ENCODE results near the gene KRTAP5-10. TPM values are rescaled to one million over a fixed set of nuclear protein-coding genes. Genes with fewer than 3 reads are reported as not detected.
"Not testable (repeated sequence)": the region's sequence is repeated elsewhere in the genome, so short reads cannot be mapped to it uniquely, and the experiment has no call there.

KRTAP5-10 gene
- total RNA-seq, 1 donor from 2014 or later: 0.41 TPM

DNA sequence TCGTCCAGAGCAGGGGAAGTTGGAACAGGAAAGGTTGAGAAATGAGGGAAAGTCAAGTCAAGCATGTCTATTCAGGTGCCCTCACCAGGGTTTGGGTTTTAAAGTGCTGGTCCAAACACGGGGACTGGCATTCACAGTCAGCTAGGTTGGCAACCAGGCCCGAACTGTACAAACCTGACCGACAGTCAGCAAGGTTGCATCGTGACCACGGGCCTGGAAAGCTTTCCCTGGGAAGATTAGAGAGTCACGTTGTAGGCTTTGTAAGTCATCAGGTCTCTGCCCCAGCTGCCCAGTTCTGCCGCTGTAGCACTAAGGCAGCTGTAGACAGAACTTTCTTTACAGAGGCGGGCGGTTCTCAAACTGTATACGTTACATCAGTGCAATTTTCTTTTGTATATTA lies 7.4 kb downstream of the KRTAP5-10 start:
- H3K4me1 Mint-ChIP-seq (ENCODE audit: low read depth): peaks cover 2% of the 10 kb centered on the region
- DNase-seq (ENCODE audit: low spot score, unreplicated experiment): no peak
- no peak overlapping the region for H3K4me3 Mint-ChIP-seq (ENCODE audit: low read depth)
- no peaks in the 10 kb centered on the region for H3K36me3 Mint-ChIP-seq (ENCODE audit: insufficient read depth)
- no peak overlapping the region for H3K27ac Mint-ChIP-seq
- H3K9me3 Mint-ChIP-seq (ENCODE audit: low read depth): no peaks in the 10 kb centered on the region
- TF ChIP-seq, protein P1, sequence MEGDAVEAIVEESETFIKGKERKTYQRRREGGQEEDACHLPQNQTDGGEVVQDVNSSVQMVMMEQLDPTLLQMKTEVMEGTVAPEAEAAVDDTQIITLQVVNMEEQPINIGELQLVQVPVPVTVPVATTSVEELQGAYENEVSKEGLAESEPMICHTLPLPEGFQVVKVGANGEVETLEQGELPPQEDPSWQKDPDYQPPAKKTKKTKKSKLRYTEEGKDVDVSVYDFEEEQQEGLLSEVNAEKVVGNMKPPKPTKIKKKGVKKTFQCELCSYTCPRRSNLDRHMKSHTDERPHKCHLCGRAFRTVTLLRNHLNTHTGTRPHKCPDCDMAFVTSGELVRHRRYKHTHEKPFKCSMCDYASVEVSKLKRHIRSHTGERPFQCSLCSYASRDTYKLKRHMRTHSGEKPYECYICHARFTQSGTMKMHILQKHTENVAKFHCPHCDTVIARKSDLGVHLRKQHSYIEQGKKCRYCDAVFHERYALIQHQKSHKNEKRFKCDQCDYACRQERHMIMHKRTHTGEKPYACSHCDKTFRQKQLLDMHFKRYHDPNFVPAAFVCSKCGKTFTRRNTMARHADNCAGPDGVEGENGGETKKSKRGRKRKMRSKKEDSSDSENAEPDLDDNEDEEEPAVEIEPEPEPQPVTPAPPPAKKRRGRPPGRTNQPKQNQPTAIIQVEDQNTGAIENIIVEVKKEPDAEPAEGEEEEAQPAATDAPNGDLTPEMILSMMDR (IDR thresholded peaks at IDR 0.05; ENCODE audit: unreplicated experiment): no peak
- H3K27me3 Mint-ChIP-seq: peaks cover 10% of the 10 kb centered on the region

DNA sequence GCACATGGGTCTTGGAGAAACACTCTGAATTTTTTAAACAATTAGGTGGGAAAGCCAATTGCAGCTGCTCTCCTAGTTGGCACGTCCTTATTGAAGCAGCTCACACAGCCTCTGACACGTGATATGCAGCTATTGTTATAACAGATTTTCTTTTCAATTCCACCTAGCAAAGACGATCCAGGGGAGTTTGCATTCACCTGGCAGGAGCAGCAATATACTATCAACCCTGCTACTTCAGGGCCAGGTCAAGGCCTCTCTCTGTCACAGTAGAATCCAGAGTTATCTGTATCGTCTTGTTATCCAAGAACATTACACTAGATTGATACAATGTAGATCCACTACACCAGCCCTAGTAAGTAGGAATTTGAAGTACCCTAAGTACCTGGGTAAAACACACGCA lies 9.1 kb downstream of the KRTAP5-10 start:
- Mint-ChIP-seq H3K36me3 (ENCODE audit: insufficient read depth) (no peaks in the 10 kb centered on the region), H3K4me3 (ENCODE audit: low read depth) (no peak overlapping the region), H3K4me1 (ENCODE audit: low read depth) (no peaks in the 10 kb centered on the region), H3K27ac (no peak overlapping the region), H3K27me3 (peaks cover 10% of the 10 kb centered on the region), H3K9me3 (ENCODE audit: low read depth) (no peaks in the 10 kb centered on the region)
- DNase-seq (ENCODE audit: low spot score, unreplicated experiment): no peak
- TF ChIP-seq, protein P1 (IDR thresholded peaks at IDR 0.05; ENCODE audit: unreplicated experiment): no peak

GRCh38 chr11:71575723-71576424 lies 10.5 kb downstream of the KRTAP5-10 start:
- Mint-ChIP-seq H3K36me3 (ENCODE audit: insufficient read depth) (no peaks in the 10 kb centered on the region), H3K4me1 (ENCODE audit: low read depth) (peaks cover 4% of the 10 kb centered on the region), H3K27me3 (peaks cover 10% of the 10 kb centered on the region), H3K9me3 (ENCODE audit: low read depth) (no peaks in the 10 kb centered on the region), H3K27ac (no peak overlapping the region), H3K4me3 (ENCODE audit: low read depth) (no peak overlapping the region)
- TF ChIP-seq, protein P1 (IDR thresholded peaks at IDR 0.05; ENCODE audit: unreplicated experiment): no peak
- DNase-seq (ENCODE audit: low spot score, unreplicated experiment): no peak

DNA sequence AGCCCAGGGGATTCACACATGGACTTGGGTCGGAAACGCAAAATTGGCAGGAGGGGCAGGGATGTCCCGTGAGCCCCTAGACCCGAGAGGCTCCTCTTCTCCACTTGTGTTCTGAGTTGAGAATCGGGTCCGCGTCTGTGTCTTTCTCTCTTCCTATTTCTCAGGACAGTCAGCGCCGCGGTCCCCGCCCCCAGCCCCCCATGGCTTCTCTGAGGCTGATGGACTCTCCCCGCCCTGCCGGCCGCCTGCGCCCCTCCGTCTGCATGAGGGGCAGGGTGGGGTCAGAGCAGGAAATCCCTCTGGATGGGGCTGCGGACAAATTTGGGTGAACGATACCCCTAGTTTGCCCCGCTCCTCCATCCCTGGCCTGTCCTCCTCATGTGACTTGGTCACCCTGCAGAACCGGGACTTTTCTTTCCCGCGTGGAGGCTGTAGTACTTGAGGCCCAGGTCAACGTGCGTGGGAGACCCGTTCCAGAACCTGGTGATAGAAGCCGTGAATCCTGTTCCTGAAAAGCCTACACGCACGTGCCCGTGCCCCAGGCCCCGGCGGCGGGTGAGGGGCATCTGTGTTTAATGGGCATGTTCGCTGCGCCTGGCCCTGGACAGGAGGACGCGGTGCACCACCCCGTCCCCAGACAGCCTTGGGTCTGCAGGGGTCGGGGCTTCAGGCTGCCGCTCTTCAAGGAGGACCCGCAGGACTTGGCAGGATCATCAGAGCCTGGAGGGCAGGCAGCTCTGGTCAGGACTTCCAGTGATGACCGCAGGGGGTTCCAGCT lies 11.5 kb downstream of the KRTAP5-10 start:
- H3K36me3 Mint-ChIP-seq (ENCODE audit: insufficient read depth); H3K4me3 Mint-ChIP-seq (ENCODE audit: low read depth); H3K27ac Mint-ChIP-seq; DNase-seq (ENCODE audit: low spot score, unreplicated experiment); H3K9me3 Mint-ChIP-seq (ENCODE audit: low read depth); H3K4me1 Mint-ChIP-seq (ENCODE audit: low read depth): not testable (repeated sequence)
- H3K27me3 Mint-ChIP-seq: peaks cover 18% of the 10 kb centered on the region

- H3K27me3 Mint-ChIP-seq: peaks cover 22% of the 10 kb centered on the region
- no peak overlapping the region for H3K27ac Mint-ChIP-seq
- peaks cover 4% of the 10 kb centered on the region for H3K4me1 Mint-ChIP-seq (ENCODE audit: low read depth)
- DNase-seq (ENCODE audit: low spot score, unreplicated experiment): no peak
- H3K9me3 Mint-ChIP-seq (ENCODE audit: low read depth): no peaks in the 10 kb centered on the region
- H3K4me3 Mint-ChIP-seq (ENCODE audit: low read depth): no peak overlapping the region
- TF ChIP-seq, protein P1 (IDR thresholded peaks at IDR 0.05; ENCODE audit: unreplicated experiment): no peak
- no peaks in the 10 kb centered on the region for H3K36me3 Mint-ChIP-seq (ENCODE audit: insufficient read depth)
Measured at GRCh38 chr11:71577469-71578004, 12.2 kb downstream of the KRTAP5-10 start.

GRCh38 chr11:71579513-71579912 lies 14.2 kb downstream of the KRTAP5-10 start:
- not testable (repeated sequence) for H3K27ac Mint-ChIP-seq; H3K9me3 Mint-ChIP-seq (ENCODE audit: low read depth); H3K36me3 Mint-ChIP-seq (ENCODE audit: insufficient read depth); H3K4me3 Mint-ChIP-seq (ENCODE audit: low read depth); H3K4me1 Mint-ChIP-seq (ENCODE audit: low read depth); DNase-seq (ENCODE audit: low spot score, unreplicated experiment)
- H3K27me3 Mint-ChIP-seq: peaks cover 28% of the 10 kb centered on the region

All from progenitor cell of endocrine pancreas (in vitro differentiated cells).